OCI-LY7 (cell line): ENCODE data around the gene POPDC2. TPM values are rescaled to one million over a fixed set of nuclear protein-coding genes. Genes with fewer than 3 reads are reported as not detected.

ENCODE experiments used
- BruUV-seq: library from RNA; stranded (reverse); fragments of 400-500 nt; replicated peaks from 2 replicates; lab custom pipeline; 2021; lab: Mats Ljungman, UMichigan
- CTCF ChIA-PET: fragments of 300-600 bp; sonication (Branson Sonifier 250); formaldehyde crosslinking; loops from one replicate; lab custom pipeline; 2022; ENCODE audit warnings: antibody characterized with exemption; ENCODE audit not compliant: unreplicated experiment; lab: Charles Lee
- POLR2A ChIA-PET: fragments of 300-600 bp; sonication (Branson Sonifier 250); formaldehyde crosslinking; loops from one replicate; lab custom pipeline; 2022; ENCODE audit warnings: antibody characterized with exemption; lab: Charles Lee
- DNase-seq: peaks from one replicate; pipeline ENCODE4 v3.0.0-alpha.2; 2015; ENCODE audit warnings: low spot score
- H2AFZ ChIP-seq: fragments of 200-600 bp; sonication (generic), shearing (Covaris generic); 2 replicates; pipeline ENCODE4 v1.6.1; 2014; ENCODE audit warnings: mild to moderate bottlenecking, antibody characterized with exemption, low read length, moderate library complexity
- H3K27ac ChIP-seq: fragments of 200-600 bp; sonication (generic); 2 replicates; pipeline ENCODE4 v1.5.1; 2014; ENCODE audit warnings: mixed run types, low read depth, mild to moderate bottlenecking, moderate library complexity, low read length, inconsistent platforms; ENCODE audit not compliant: poor library complexity, severe bottlenecking
- H3K36me3 ChIP-seq: fragments of 200-600 bp; sonication (generic); 2 replicates; pipeline ENCODE4 v1.6.1; 2014; ENCODE audit warnings: mild to moderate bottlenecking, antibody characterized with exemption, low read length, moderate library complexity, mixed read lengths; ENCODE audit not compliant: insufficient read depth
- H3K4me1 ChIP-seq: fragments of 200-600 bp; sonication (generic); 2 replicates; pipeline ENCODE4 v1.5.1; 2014; ENCODE audit warnings: mild to moderate bottlenecking, low read length; ENCODE audit not compliant: insufficient read depth, poor library complexity, severe bottlenecking
- H3K4me2 ChIP-seq: fragments of 200-600 bp; sonication (generic); 2 replicates; pipeline ENCODE4 v1.6.1; 2014; ENCODE audit warnings: mild to moderate bottlenecking, low read length
- H3K4me3 ChIP-seq: fragments of 200-600 bp; sonication (generic); 2 replicates; pipeline ENCODE4 v1.5.1; 2014; ENCODE audit warnings: mild to moderate bottlenecking, low read depth, low read length; ENCODE audit not compliant: poor library complexity, severe bottlenecking
- H3K79me2 ChIP-seq: fragments of 200-600 bp; sonication (generic); 2 replicates; pipeline ENCODE4 v1.6.1; 2016; ENCODE audit warnings: low read depth, mild to moderate bottlenecking, low read length, moderate library complexity, mixed read lengths; ENCODE audit not compliant: insufficient read depth
- H3K9me2 ChIP-seq: fragments of 200-600 bp; sonication (generic); 2 replicates; pipeline ENCODE4 v1.6.1; 2016; ENCODE audit warnings: mild to moderate bottlenecking, low read length, mixed read lengths; ENCODE audit not compliant: insufficient read depth
- H3K9me3 ChIP-seq: fragments of 200-600 bp; sonication (generic); 2 replicates; pipeline ENCODE4 v1.6.1; 2014; ENCODE audit warnings: mild to moderate bottlenecking, mixed run types, low read length, mixed read lengths
- H4K20me1 ChIP-seq: fragments of 200-600 bp; sonication (generic); 2 replicates; pipeline ENCODE4 v1.6.1; 2014; ENCODE audit warnings: mild to moderate bottlenecking, antibody characterized with exemption, low read length, moderate library complexity, mixed read lengths; ENCODE audit not compliant: insufficient read depth
- EZH2phosphoT487 ChIP-seq: fragments of 200-600 bp; sonication (generic); IDR thresholded peaks from 2 replicates; pipeline ENCODE4 v1.6.1; 2018; ENCODE audit warnings: low read depth, borderline replicate concordance, mild to moderate bottlenecking, mixed run types, antibody characterized with exemption, low read length, moderate library complexity, mixed read lengths
- intact Hi-C: fragments of 100-400 bp; cut with micrococcal nuclease; formaldehyde crosslinking; loops from one replicate; pipeline ENCODE4 v1.10.0; 2022; ENCODE audit not compliant: unreplicated experiment
- total RNA-seq, 2 experiments: library from RNA; depleted of rRNA in 1 of 2; stranded (reverse); fragments of >200 nt in 1 of 2; shearing (Covaris generic) in 1 of 2; gene quantifications; 2 replicates each; pipeline ENCODE4 v1.2.3, GENCODE V29; 2014 to 2022
- TF ChIP-seq, protein P1 (sequence below): fragments of 200-600 bp; sonication (generic); conservative IDR thresholded peaks from 2 replicates; pipeline ENCODE4 v1.5.1; 2014; ENCODE audit warnings: mild to moderate bottlenecking, antibody characterized with exemption, low read length, moderate library complexity, mixed read lengths

Gene POPDC2
- total RNA-seq, 2 experiments from 2014 or later, result 0.16 to 1.3 TPM

DNA sequence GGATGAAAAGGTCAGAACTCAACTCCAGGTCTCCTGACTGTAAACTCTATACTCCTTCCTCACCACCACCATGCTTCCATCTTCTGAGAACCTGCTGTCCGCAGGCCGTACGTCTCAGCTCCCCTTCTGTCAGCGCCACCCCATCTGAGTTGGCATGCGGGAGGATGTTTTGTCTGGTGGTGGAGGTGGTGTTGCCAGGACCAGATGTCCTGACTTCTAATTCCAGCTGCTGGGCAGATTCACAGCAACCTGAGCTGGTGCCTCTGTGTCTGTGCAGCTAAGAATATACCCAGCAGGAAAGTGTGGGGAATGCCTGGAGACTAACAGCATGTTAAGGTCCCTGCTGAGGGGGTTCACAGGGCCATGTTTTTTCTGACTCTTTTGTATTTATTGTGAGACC, 39.5 kb downstream of the POPDC2 start:
- Histone ChIP-seq H3K36me3 (no peaks in the 10 kb centered on the region), H3K4me2 (no peak overlapping the region), H3K9me3 (no peaks in the 10 kb centered on the region), H3K4me3 (no peak overlapping the region), H3K79me2 (no peaks in the 10 kb centered on the region), H4K20me1 (no peaks in the 10 kb centered on the region), H3K4me1 (no peaks in the 10 kb centered on the region), H3K9me2 (no peaks in the 10 kb centered on the region), H2AFZ (no peak overlapping the region), H3K27ac (no peak overlapping the region)
- intact Hi-C loops, result no loop called here
- no peak for DNase-seq
- POLR2A ChIA-PET, result interaction anchor here (0.6 kb wide), 1 partner anchor 122 kb away, joined by 3 read pairs; no protein-coding TSS in a partner anchor
- CTCF ChIA-PET, result no interaction called here
- no TSS peak for BruUV-seq
- no peak for TF ChIP-seq EZH2phosphoT487
- TF ChIP-seq, protein P1, sequence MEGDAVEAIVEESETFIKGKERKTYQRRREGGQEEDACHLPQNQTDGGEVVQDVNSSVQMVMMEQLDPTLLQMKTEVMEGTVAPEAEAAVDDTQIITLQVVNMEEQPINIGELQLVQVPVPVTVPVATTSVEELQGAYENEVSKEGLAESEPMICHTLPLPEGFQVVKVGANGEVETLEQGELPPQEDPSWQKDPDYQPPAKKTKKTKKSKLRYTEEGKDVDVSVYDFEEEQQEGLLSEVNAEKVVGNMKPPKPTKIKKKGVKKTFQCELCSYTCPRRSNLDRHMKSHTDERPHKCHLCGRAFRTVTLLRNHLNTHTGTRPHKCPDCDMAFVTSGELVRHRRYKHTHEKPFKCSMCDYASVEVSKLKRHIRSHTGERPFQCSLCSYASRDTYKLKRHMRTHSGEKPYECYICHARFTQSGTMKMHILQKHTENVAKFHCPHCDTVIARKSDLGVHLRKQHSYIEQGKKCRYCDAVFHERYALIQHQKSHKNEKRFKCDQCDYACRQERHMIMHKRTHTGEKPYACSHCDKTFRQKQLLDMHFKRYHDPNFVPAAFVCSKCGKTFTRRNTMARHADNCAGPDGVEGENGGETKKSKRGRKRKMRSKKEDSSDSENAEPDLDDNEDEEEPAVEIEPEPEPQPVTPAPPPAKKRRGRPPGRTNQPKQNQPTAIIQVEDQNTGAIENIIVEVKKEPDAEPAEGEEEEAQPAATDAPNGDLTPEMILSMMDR, result no peak

- Histone ChIP-seq H3K36me3 (no peaks in the 10 kb centered on the region), H3K9me2 (no peaks in the 10 kb centered on the region), H2AFZ (no peak overlapping the region), H3K4me1 (no peaks in the 10 kb centered on the region), H3K4me2 (no peak overlapping the region), H3K79me2 (no peaks in the 10 kb centered on the region), H3K27ac (no peak overlapping the region), H3K9me3 (no peaks in the 10 kb centered on the region), H4K20me1 (no peaks in the 10 kb centered on the region), H3K4me3 (no peak overlapping the region)
- DNase-seq, result no peak
- POLR2A ChIA-PET, result no interaction called here
- no TSS peak for BruUV-seq
- TF ChIP-seq, protein P1, result no peak
- no peak for TF ChIP-seq EZH2phosphoT487
- CTCF ChIA-PET, result no interaction called here
- intact Hi-C loops, result no loop called here
Measured at GRCh38 chr3:119619094-119619493, 41.3 kb downstream of the POPDC2 start.

- Histone ChIP-seq H3K9me3 (no peaks in the 10 kb centered on the region), H3K4me2 (no peak overlapping the region), H3K4me3 (no peak overlapping the region), H2AFZ (no peak overlapping the region), H3K79me2 (no peaks in the 10 kb centered on the region), H3K4me1 (no peaks in the 10 kb centered on the region), H3K27ac (no peak overlapping the region), H3K9me2 (no peaks in the 10 kb centered on the region), H3K36me3 (no peaks in the 10 kb centered on the region), H4K20me1 (no peaks in the 10 kb centered on the region)
- ChIA-PET CTCF (no interaction called here), POLR2A (no interaction called here)
- intact Hi-C loops, result no loop called here
- no peak for DNase-seq
- TF ChIP-seq, protein P1, result no peak
- TF ChIP-seq EZH2phosphoT487, result no peak
- BruUV-seq, result no TSS peak
Measured at GRCh38 chr3:119616056-119616455, 44.3 kb downstream of the POPDC2 start.
